GM18909 (cell line): ENCODE results near the gene FNDC3B.

Experiments used
- ATAC-seq: cut with Tn5 transposase; IDR thresholded peaks from one replicate; pipeline ENCODE4 v1.9.1; 2021; ENCODE audit warnings: mild to moderate bottlenecking; ENCODE audit not compliant: unreplicated experiment, poor library complexity

Gene FNDC3B

GRCh38 chr3:172271386-172271976 lies 232.1 kb downstream of the FNDC3B start:
- no peak for ATAC-seq

DNA sequence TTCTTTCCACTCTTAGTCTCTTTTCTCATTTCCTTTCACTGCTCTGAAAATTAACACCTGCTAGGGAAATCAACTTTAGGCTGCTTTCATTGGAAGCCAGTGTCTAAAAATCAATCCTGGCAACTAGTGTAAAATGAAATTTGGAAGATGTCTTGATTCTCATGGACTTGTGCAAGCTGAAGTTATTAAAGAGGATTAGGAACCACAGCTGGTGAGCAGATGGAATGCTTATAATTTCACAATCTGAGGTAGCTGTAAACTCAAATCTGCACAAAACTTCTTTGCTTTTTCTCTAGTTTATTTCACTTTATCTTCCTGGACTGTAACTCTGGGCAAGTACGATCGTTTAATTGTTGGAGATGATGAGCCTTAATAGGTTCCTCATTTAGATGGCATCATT lies 233.3 kb downstream of the FNDC3B start:
- no peak for ATAC-seq

DNA sequence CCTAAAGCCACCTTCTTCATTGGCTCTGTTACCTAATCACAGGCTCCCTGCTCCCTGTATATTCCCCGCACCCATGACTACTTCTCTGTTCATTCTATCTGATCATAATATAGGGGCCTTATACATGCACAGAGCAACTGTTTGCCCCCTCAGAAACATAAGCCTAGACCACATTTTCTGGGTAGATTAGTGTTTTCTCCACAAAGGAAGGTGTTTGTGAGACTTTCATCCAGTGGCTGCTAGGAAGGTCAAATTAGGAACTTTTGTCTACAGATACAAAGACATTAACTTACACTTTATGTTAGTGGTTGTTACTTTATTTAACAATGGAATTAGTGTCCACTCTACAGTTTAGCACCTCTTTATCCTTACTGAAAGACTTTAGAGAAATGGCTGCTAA lies 234.0 kb downstream of the FNDC3B start:
- no peak for ATAC-seq

GRCh38 chr3:172274906-172275305 lies 235.5 kb downstream of the FNDC3B start:
- ATAC-seq = no peak

- ATAC-seq = no peak
Measured at GRCh38 chr3:172275586-172275985, 236.2 kb downstream of the FNDC3B start.

DNA sequence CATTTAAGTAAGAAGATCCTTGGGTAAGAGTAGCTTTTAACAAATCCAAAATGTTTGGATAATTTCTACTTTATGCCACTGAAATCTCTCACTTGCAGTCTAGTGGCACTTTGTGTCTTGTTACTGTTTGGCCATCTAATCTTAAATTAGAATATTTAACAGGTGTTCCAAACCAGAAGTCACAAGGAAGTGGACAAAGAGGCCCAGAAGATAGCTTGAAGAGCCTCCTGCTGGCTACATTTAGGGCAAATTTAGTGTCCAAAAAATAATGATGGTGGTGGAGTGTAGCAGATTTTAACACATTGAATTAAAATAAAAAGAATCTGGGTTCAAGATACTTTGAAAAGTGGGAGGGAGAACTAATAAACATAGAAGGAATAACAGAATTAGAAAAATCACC lies 236.7 kb downstream of the FNDC3B start:
- ATAC-seq = no peak

DNA sequence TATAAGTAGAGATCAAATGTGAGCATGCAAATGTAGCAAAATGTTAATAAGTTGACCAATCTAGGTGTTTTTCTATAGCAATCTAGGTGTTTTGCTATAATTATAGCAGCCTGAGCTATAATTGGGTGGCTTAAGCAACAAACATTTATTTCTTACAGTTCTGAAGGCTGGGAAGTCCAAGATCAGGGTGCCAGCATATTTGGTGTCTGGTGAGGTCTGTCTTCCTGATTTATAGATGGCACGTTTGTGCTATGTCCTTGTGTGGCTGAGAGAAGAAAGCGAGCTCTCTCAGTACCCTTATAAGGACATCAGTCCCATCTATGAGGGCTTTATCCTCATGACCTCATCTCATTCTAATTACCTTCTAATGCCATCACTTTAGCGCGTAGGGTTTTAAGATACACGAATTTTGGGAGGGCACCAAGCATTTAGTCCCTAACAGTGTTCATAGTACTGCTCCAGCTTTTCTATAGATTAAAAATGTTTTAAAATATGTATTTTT lies 237.8 kb downstream of the FNDC3B start:
- no peak for ATAC-seq

GRCh38 chr3:172279191-172279640 lies 239.8 kb downstream of the FNDC3B start:
- ATAC-seq = no peak

GRCh38 chr3:172279974-172280373 lies 240.6 kb downstream of the FNDC3B start:
- ATAC-seq = no peak

GRCh38 chr3:172280406-172281051 lies 241.2 kb downstream of the FNDC3B start:
- no peak for ATAC-seq

GRCh38 chr3:172281884-172282283 lies 242.5 kb downstream of the FNDC3B start:
- ATAC-seq = no peak

DNA sequence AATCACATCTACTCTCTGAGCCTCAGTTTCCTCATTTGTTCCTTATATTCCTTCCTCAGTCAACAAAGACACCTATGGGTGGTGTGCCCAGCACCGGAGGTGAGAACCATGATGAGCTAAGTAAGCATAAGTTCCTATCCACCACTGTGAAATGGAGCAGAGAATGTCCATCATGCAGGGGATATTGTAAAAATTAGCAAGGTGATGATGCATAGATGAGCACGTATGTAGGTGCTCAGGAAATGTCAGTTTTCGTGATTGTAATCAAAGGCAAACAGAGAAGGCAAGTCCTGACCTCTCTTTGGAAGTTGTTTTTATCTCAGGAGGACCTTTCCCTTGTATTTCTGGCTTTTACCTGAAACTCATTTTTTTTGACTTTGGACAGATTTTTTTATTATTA lies 243.5 kb downstream of the FNDC3B start:
- ATAC-seq = no peak

GRCh38 chr3:172283841-172284357 lies 244.5 kb downstream of the FNDC3B start:
- no peak for ATAC-seq

DNA sequence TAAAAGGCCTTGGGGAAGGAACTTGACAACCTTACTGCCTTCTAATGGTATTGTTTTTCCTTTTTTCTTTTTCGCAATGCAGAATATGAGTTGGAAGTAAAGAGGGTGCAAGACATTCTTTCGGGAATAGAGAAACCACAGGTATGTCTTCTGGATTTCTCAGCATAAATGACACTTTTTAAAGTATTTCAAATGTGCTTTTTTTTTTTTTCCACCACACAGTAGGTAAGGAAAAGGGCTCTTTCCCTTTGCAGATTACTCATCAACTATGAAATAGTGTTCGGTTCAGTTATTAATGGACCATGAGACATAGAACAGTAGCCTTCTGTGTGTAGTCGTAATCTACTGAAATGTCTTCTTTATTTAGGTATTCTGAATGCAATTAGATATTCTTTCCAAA lies 246.5 kb downstream of the FNDC3B start:
- ATAC-seq = no peak

DNA sequence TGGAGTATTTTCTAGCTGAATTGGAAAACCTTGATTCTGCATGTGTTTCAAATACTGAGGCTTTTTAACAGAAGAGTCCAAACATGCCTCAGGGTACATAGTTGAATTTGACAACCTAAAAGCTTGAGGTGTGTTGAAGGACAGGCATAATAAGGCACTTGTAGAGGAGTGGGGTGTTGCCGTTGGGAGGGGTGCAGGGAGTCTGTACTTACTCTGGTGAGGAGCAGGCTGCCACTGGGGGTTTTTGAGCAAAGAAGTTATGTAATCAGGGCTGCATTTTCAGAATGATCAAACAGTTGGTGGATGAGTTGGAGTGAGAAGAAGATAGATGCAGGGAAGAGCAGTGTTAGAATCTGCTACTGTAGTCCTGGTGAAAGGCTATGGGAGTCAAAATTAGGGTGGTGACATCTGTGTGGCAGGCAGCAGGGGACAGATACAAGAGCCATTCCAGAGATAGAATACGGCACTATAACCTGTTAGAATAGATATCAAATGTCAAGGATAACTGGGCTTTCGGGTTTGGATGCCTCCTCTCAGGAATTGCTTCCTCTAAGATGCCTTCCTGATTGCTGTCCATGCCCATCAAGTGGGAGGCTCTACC lies 247.3 kb downstream of the FNDC3B start:
- no peak for ATAC-seq

DNA sequence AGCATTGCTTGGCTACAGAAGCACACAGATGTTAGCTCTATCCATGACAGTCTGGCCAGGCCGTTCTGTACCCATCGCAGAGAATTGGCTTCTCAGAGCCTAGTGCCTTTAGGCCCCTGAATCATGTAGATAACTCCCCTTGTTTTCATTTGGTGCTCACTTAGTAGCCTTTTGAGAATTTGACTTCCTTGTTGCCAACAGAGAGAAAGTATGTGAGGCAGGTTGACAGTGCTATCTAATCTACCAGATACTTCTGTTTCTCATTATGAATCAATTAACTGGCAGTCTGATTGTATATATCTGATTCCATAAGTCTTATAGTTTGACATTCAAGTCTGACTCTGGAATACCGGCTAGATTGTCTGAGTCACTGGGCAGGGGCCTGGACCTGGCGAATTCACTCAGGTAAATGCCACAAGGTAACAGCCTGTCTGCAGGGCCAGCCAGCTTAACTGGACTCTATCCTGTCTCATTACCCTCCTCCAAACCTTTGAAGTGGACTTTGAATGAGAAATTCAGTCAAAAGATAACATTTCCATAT lies 248.6 kb downstream of the FNDC3B start:
- no peak for ATAC-seq

GRCh38 chr3:172288651-172289050 lies 249.3 kb downstream of the FNDC3B start:
- no peak for ATAC-seq

DNA sequence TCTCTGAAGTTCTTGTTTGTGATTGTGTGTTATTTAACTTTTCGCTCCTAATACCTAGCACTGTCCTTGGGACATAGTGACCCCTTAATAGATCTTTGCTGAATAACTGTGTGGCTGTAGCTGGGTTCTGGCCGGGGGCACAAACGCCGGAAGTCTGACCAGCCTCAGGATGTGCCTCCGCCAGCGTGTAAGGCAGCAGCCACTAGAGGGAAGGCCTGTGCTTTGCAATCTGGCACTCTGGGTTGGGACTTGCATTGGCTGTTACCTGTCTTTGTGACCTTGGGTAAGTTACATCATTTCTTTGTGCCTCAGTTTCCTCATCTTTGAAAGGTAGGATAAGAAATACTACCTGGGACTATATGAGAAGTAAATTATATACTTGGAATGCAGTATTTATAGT lies 250.2 kb downstream of the FNDC3B start:
- ATAC-seq = peak; percentile 74

- ATAC-seq = no peak
Measured at GRCh38 chr3:172290457-172290856, 251.1 kb downstream of the FNDC3B start.

DNA sequence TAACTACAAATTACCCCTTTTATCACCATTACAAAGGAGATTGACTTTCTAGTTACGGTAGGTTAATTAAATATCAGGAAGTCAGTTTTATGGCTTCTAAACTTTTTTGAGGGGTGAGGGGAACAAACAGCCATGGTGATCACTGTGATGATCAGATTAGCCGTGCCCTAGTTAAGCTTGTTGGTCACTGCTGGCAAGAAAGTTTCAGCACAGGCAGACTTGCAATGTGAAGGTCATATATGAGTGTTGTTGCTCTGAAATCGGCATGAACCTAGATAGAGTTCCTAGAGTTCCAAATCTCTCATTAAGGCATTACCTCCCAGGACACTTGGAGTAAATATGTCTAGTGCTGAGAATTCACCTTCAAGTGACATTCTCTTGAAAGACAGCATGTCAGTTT lies 252.3 kb downstream of the FNDC3B start:
- ATAC-seq = no peak

GRCh38 chr3:172292422-172292821 lies 253.0 kb downstream of the FNDC3B start:
- no peak for ATAC-seq
